Measurements from ENCODE around the gene ZNHIT2.
A peak's percentile ranks its signal among the peaks of the same experiment; 100 is the strongest.

Gene ZNHIT2

GRCh38 chr11:65107751-65108468 is 9.6 kb downstream of the ZNHIT2 start:
- DNase-seq (ENCODE audit: insufficient read length, low spot score): no peak
- no peak for FAIRE-seq

- DNase-seq (ENCODE audit: insufficient read length, low spot score) (no peak), FAIRE-seq (no peak)
Observed at GRCh38 chr11:65107078-65107477, 10.4 kb downstream of the ZNHIT2 start.

GRCh38 chr11:65104628-65105027 is 12.9 kb downstream of the ZNHIT2 start:
- DNase-seq (ENCODE audit: insufficient read length, low spot score): no peak

DNA sequence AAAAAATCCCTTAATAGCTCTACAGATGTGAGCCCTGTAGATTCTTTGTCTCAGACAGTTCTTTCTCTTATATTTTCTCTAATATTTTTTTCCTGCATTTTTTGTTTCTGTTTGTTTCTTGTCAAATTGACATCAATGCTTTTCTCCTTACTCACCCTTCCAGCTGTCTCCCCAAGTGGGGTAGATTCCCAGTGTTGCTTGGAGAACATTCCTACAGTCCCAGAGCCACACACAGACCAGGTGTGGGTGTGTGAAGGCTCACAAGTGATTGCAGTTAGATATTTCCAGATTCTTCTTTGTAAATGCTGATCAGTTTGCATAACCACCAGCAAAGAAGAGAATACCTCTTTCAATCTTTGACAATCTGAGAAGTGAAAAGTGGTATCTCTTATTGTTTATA is 14.0 kb downstream of the ZNHIT2 start:
- DNase-seq (ENCODE audit: insufficient read length, low spot score): no peak
- FAIRE-seq: no peak

More at GRCh38 chr11:65104628-65105027, 12.9 kb downstream of the ZNHIT2 start:
- no peak for FAIRE-seq

- FAIRE-seq: no peak
- DNase-seq (ENCODE audit: insufficient read length, low spot score): no peak
Observed at GRCh38 chr11:65102142-65103095, 15.1 kb downstream of the ZNHIT2 start.

GRCh38 chr11:65100674-65101350 is 16.7 kb downstream of the ZNHIT2 start:
- FAIRE-seq (no peak), DNase-seq (ENCODE audit: insufficient read length, low spot score) (no peak)

DNA sequence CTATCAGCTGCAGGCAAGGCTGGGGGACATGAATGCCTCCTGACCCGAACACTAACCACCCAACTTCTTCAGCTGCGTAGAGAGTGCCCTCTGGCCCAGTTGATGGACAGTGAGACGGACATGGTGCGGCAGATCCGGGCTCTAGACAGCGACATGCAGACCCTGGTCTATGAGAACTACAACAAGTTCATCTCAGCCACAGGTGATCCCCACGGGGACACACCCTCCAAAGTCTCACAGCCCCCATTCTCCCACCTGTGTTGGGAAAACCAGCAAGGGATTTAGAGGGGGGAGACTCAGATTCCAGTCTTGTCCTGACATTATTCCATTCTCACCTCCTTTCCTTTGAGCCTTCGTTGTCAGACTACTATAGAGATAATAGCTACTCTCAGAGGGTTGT is 20.6 kb downstream of the ZNHIT2 start:
- DNase-seq (ENCODE audit: insufficient read length, low spot score) (no peak), FAIRE-seq (no peak)

DNA sequence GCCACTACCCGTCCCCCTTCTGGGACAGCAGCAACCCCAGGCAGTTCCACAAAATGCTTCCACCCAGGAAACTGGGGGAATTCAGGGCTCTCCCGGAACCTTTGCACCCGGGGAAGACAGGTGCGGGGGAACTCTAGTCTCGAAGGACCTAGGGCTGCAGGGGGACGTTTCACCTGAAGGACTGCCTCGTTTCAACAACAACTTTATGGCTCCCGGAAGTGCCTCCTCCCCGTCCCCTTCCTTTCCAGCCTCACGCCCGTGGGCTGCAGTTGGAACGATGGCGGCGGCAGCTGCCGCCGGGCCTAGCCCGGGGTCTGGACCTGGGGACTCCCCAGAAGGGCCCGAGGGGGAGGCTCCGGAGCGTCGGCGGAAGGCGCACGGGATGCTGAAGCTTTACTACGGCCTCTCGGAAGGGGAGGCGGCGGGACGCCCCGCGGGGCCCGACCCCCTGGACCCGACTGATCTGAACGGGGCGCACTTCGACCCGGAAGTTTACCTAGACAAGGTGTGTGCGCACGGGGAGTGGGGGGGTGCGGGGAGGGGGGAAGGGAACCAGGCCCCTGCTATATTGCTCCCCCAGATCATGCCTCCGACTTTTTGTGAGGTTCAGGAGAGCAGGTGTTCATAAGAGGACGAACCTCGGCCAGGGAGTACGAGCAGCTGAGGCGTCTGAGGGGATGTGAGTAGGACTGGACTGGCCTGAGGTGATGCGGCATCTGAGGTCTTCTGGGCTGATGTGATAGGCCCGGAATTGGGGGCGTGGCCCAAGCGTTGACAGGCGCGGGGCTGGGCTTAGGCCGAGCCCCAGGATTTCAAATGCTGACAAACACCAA is 21.3 kb downstream of the ZNHIT2 start, which contains the start of gene VPS51:
VPS51 (plus strand) TSS at position 241 of the 833 bp plus-strand sequence; CDS start at position 278, 37 bp downstream.
- FAIRE-seq: no peak
- DNase-seq (ENCODE audit: insufficient read length, low spot score): peak; percentile 90

GRCh38 chr11:65095427-65095826 is 22.1 kb downstream of the ZNHIT2 start:
- FAIRE-seq: no peak

GRCh38 chr11:65090628-65091027 is 26.9 kb downstream of the ZNHIT2 start:
- no peak for DNase-seq (ENCODE audit: insufficient read length, low spot score)
- FAIRE-seq: no peak

More at GRCh38 chr11:65095427-65095826, 22.1 kb downstream of the ZNHIT2 start:
- no peak for DNase-seq (ENCODE audit: insufficient read length, low spot score)

- no peak for FAIRE-seq
- DNase-seq (ENCODE audit: insufficient read length, low spot score): no peak
Observed at GRCh38 chr11:65089621-65090020, 27.9 kb downstream of the ZNHIT2 start.

DNA sequence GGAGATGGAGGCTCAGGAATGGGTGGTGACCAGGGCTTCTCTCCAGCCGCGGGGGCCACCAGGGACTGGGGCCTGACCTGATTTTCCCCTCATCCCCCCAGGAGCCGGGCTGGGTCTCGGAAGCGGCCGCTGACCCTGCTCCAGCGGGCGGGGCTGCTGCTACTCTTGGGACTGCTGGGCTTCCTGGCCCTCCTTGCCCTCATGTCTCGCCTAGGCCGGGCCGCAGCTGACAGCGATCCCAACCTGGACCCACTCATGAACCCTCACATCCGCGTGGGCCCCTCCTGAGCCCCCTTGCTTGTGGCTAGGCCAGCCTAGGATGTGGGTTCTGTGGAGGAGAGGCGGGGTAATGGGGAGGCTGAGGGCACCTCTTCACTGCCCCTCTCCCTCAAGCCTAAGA is 29.7 kb downstream of the ZNHIT2 start:
- no peak for FAIRE-seq
- DNase-seq (ENCODE audit: insufficient read length, low spot score): no peak

GRCh38 chr11:65087216-65087615 is 30.3 kb downstream of the ZNHIT2 start:
- FAIRE-seq (no peak), DNase-seq (ENCODE audit: insufficient read length, low spot score) (no peak)

DNA sequence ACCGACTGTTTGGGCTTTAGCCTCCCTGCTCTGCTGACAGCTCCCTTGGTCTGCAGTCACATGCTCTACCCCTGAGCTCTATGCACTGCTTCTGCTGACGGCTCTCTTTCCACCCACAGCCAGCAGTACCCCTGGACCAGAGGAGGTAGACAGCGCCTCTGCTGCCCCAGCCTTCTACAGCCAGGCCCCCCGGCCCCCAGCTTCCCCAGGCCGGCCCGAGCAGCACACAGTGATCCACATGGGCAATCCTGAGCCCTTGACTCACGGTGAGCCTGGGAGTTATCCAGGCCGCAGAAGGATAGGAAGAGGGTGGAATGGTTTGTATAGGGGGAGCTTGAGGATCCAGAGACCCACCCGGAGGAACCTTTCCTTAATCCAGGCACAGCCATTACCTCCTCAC is 30.7 kb downstream of the ZNHIT2 start:
- no peak for FAIRE-seq
- no peak for DNase-seq (ENCODE audit: insufficient read length, low spot score)

DNA sequence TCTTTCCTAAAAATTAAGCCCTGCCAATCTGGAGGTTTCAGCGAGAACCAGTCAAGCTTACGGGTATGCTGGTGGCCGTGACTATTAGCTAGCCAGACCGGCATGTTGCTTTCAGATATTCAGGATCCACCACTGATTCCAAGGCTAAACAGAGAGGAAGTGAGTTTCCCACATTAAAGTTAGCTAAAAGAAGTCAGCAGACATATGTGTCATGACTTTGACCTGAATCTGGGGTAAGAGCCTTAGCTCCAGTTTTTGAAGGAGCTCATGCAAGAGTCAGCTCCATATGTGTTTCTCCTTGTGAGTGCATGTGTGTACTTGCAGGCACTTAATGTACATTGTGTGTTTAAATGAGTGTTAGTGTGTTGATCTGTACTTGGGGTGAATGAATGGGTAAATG is 32.1 kb downstream of the ZNHIT2 start:
- DNase-seq (ENCODE audit: insufficient read length, low spot score): no peak
- no peak for FAIRE-seq

GRCh38 chr11:65084598-65085375 is 32.7 kb downstream of the ZNHIT2 start:
- DNase-seq (ENCODE audit: insufficient read length, low spot score) (no peak), FAIRE-seq (no peak)

- peak; percentile 76 for FAIRE-seq
Observed at GRCh38 chr11:65083834-65084597, 33.5 kb downstream of the ZNHIT2 start, which contains the start of the genes CDCA5 and ZFPL1. Gene CDCA5 (minus strand): TSS chr11:65084040. CDS start chr11:65083978, 62 bp downstream. Gene ZFPL1 (plus strand): TSS chr11:65084222. CDS start chr11:65084699, 477 bp downstream.

DNA sequence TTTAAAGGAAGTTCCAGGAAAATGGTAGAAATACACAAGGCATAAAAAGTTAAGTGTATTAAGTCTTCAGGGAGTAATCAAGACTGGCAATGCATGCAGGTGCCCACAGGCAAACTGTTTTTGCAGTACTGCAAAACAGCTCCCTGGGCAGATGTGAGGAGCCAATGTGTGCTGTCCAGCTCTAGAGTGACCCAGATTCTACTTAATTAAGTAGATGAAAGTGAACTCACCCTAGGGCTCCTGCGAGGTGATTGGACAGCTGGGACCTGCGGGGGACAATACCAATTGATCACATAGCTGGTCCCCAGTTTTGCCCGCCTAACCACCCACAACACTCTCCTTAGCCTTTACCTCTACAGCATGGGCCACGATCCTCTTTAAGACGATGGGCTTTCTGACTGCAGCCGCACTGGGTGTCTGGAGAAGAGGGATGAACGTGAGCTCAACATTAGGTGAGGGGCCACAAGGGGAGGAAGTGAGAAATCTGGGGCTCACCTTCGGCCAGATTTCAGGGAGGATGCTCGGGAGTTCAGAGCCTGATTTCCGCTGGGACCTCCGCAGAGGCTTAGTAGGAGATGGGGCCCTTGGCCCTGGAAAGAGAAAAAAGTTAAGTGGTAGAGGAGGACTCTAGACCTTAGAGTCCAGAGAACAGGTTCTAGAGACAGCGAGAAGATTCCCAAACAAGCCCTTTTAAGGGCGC is 34.2 kb downstream of the ZNHIT2 start:
- DNase-seq (ENCODE audit: insufficient read length, low spot score) (no peak), FAIRE-seq (no peak)

More at GRCh38 chr11:65083834-65084597, 33.5 kb downstream of the ZNHIT2 start, which contains the start of the genes CDCA5 and ZFPL1:
- DNase-seq (ENCODE audit: insufficient read length, low spot score): peak; percentile 98

Measured in HTR-8/SVneo (cell line).